CD4-positive, alpha-beta T cell treated with Interleukin-4 for 1 hour (primary cell): ENCODE measurements around the gene SMIM29.
A peak's percentile ranks its signal among the peaks of the same experiment; 100 is the strongest.

Experiments
- DNase-seq, 2 donors: peaks; one replicate each; pipeline ENCODE4 v3.0.0-alpha.2; 2020 to 2022

The SMIM29 gene

GRCh38 chr6:34226066-34226465 is 22.7 kb downstream of the SMIM29 start:
- no peak for DNase-seq

GRCh38 chr6:34225551-34225950 is 23.3 kb downstream of the SMIM29 start:
- no peak for DNase-seq

DNA sequence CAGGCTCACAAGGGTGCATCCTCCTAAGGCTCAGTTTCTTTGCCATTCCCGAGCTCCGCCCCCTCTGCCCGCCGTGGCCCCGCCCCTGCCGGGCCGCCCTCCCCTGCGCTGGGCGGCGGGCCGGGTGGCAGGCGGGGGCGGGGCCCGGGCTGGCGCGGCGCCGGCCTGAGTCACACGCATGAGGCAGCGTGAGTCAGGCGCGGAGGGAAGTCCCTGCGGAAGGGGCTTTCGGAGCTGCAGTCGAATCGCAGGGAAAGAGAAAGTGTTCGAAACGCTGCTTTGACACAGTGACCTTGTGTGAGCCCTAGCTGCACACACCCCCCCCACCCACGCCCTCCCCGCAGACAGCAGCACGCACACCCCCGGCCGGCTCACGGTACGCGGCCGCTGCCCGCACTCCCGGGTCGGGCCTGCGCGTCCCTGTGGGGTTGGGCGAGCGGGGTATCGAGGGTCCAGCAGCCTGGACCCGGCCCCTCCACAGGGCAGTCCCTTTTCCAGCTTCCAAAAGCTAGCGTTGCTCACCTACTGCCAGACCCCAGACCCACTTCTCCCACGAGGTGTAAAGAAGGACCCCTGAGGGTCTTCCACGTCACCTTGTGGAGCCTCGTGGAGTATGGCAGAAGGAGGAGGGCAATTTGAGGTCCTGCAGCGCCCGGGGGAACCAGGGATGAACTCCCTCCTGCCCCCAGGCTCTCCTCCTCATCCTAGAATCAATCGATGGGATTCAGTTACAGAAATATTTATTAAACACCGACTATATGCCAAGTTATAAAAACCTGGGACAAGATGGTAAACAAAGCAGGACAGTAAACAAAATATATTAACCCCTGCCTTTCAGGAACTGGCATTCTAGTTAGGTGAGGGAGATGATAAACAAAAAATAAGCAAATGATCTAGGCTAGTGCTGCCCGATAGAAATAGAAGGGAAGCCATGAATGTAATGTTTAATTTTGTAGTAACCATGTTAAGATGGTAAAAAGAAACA is 24.6 kb downstream of the SMIM29 start:
- DNase-seq: peak; percentile 97

DNA sequence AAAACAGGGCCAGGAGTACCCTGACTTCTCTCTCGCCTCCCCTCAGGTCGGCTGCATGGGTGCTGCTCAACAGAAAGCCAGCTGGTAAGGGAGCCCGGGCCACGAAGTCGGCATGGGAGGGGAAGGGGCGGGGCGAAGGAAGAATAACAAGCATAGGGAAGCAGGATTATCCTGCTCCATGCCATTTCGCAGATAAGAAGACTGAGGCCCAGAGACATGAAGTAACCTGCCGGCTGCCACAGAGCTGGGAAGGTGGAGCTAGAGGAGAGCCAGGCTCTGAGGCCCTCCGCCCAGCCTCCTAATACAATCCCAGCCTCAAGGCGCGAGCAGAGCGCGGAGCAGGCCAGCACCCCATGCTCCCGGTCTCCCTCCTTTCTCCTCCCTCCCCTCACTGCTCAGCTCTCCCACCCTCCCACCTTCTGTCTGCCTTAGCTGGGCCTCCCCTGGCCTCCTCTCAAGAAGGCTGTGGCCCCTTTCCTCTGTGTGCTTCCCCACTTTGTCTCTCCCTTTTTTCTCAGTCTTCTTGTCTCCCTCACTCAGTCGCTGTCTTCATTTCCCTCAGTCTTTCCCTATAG is 25.3 kb downstream of the SMIM29 start:
- DNase-seq: no peak

DNA sequence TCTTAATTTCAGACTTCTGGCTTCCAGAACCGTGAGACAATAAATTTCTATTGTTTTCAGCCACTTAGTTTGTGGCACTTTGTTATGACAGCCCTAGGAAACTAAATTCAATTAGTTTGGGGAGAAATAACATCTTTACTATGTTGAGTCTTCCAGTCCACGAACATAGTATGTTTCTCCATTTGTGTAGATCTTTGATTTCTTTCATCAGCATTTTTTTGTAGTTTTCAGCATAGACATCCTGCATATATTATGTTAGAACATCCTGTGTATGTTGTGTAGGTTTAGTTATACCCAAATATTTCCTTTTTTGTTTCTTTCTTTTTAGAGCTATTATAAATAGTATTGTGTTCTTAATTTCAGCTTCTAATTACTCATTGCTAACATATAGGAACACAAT is 30.1 kb downstream of the SMIM29 start:
- no peak for DNase-seq

- DNase-seq: no peak
These were observed 35.0 kb downstream of the SMIM29 start for GRCh38 chr6:34213772-34214171.

DNA sequence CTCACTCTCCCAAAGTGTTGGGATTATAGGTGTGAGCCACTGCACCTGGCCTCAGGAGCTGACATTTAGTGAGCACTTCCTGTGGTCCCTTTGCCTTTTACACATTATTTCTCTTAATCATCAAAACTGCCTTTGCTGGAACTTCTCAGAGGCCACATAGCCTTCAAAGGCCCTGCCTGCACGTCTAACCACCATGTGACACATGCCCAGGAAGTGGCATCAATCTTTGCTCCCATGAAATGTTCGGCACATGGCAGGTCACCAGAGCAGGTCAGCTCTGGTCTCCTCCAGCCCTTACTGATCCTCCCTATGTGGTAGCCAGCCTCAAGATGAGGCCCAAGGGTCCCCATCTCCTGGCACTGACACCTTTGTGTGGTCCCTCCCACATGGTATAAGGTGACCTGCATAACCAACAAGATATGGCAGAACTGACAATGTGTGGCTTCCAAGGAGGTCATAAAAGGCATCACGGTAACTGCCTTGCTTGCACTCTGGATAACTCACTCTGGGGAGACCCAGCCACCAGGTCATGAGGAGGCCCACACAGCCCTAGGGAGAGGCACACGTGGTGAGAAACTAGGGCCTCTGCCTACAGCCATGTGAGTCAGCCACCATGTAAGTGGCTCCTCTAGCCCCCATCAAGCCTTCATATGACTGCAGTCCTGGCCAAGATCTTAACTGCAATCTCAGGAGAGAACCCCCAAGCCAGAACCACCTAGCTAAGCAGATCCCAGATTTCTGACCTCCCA is 40.9 kb downstream of the SMIM29 start:
- DNase-seq: no peak

DNA sequence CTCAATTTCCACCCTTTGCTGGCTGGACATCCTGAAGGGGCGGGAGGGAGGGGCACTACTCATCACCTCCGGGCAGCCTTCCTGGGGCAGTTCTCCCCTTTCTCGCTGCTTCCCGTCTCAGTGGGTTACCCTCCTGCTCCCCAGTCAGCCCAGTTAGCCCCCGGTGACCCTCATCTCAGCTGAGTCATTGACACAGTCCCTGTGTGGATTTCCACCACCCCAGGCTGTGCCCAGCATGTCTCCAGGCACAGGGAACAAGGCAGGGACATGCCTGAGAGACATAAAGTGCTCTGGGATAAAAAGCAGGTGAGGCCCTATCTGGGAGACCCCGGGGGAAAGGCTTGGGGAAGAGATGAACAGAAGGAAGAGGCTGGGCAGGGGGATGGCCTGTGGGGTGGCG is 42.1 kb downstream of the SMIM29 start:
- no peak for DNase-seq

DNA sequence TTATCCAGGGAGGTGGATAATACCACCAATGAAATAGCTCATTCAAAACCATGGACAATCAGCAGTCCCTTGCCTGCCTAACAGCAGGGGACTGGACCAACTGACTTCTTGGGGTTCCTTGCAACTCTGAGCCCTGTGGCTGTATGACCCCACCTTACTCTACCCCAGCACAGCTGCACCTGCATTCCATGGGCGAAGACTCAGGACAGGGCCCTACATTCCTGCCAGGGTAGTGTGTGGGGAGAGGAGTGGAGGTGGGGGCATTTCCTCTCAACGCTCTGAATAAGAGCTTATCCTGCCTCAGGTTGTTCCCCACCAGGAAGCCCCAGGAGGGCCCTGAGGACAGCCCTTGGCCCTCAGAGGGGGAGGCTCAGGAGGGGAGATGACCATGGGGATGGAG is 42.9 kb downstream of the SMIM29 start:
- DNase-seq: no peak

GRCh38 chr6:34205466-34205865 is 43.3 kb downstream of the SMIM29 start:
- peak in 1 of 2 donors; percentile 16 for DNase-seq

DNA sequence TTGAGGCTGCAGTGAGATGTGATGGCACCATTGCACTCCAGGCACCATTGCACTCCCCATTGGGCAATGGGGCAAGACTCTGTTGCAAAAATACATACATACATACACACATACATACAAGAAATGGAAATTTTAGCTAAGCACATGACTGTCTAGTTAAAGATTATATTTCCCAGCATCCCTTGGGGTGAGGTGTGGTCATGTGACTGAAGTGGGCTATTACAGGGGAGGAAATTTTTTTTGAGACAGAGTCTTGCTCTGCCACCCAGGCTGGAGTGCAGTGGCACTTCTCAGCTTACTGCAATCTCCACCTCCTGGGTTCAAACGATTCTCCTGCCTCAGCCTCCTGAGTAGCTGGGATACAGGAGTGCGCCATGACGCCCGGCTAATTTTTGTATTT is 44.1 kb downstream of the SMIM29 start:
- no peak for DNase-seq

GRCh38 chr6:34202329-34203201 is 46.2 kb downstream of the SMIM29 start:
- DNase-seq: no peak

GRCh38 chr6:34201455-34202107 is 47.2 kb downstream of the SMIM29 start:
- DNase-seq: no peak

- DNase-seq: no peak
These were observed 48.4 kb downstream of the SMIM29 start for GRCh38 chr6:34200340-34200971.

DNA sequence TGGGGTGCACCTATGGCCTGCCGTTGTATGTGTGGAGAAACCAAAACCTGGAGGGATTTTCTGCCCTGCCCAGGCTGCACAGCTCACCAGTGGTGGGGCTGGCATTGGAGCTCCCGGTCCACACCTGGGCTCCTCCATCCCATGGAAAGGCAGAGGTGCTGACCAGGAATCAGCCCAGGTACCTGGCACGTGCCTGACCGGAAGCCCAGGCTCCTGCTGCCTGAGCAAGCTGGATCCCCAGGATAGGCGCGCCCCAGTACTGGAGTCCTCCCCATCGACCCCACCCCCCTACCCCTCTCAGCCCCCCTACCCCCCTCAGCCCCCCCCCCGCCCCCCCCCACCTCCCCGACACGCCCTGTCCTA is 52.0 kb downstream of the SMIM29 start:
- no peak for DNase-seq
